Measurements from ENCODE around the gene ACSS3.

- TF ChIP-seq, protein P1, sequence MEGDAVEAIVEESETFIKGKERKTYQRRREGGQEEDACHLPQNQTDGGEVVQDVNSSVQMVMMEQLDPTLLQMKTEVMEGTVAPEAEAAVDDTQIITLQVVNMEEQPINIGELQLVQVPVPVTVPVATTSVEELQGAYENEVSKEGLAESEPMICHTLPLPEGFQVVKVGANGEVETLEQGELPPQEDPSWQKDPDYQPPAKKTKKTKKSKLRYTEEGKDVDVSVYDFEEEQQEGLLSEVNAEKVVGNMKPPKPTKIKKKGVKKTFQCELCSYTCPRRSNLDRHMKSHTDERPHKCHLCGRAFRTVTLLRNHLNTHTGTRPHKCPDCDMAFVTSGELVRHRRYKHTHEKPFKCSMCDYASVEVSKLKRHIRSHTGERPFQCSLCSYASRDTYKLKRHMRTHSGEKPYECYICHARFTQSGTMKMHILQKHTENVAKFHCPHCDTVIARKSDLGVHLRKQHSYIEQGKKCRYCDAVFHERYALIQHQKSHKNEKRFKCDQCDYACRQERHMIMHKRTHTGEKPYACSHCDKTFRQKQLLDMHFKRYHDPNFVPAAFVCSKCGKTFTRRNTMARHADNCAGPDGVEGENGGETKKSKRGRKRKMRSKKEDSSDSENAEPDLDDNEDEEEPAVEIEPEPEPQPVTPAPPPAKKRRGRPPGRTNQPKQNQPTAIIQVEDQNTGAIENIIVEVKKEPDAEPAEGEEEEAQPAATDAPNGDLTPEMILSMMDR (IDR thresholded peaks at IDR 0.05): no peak
- TF ChIP-seq EP300 (IDR thresholded peaks at IDR 0.05): no peak
These were observed 17.8 kb downstream of the ACSS3 start for GRCh38 chr12:81095501-81096232.

All from stomach (tissue), 4 donors.